ENCODE measurements around the gene SLC46A1.
"Not testable (repeated sequence)": the region's sequence is repeated elsewhere in the genome, so short reads cannot be mapped to it uniquely, and the experiment has no call there.

SLC46A1 gene

GRCh38 chr17:28405632-28406472 is at the start of gene SLC46A1:
Gene SLC46A1, minus strand, starts transcription at chr17:28406212. Its CDS starts 98 bp downstream, at chr17:28406114.
- peak; percentile 59 for DNase-seq (ENCODE audit: low spot score)

- no peak for DNase-seq (ENCODE audit: low spot score)
Observed at GRCh38 chr17:28449859-28450258, 43.8 kb upstream of the SLC46A1 start.

- DNase-seq (ENCODE audit: low spot score) = no peak
Observed at GRCh38 chr17:28447396-28447760, 41.4 kb upstream of the SLC46A1 start.

GRCh38 chr17:28446716-28447395 is 40.8 kb upstream of the SLC46A1 start:
- peak; percentile 15 for DNase-seq (ENCODE audit: low spot score)

- no peak for DNase-seq (ENCODE audit: low spot score)
Observed at GRCh38 chr17:28443901-28444638, 38.1 kb upstream of the SLC46A1 start.

GRCh38 chr17:28434326-28434725 is 28.3 kb upstream of the SLC46A1 start:
- DNase-seq (ENCODE audit: low spot score) = not testable (repeated sequence)

- no peak for DNase-seq (ENCODE audit: low spot score)
Observed at GRCh38 chr17:28433721-28434120, 27.7 kb upstream of the SLC46A1 start.

- not testable (repeated sequence) for DNase-seq (ENCODE audit: low spot score)
Observed at GRCh38 chr17:28427982-28428381, 22.0 kb upstream of the SLC46A1 start.

- no peak for DNase-seq (ENCODE audit: low spot score)
Observed at GRCh38 chr17:28427371-28427770, 21.4 kb upstream of the SLC46A1 start.

- no peak for DNase-seq (ENCODE audit: low spot score)
Observed at GRCh38 chr17:28426081-28426519, 20.1 kb upstream of the SLC46A1 start.

GRCh38 chr17:28425206-28425605 is 19.2 kb upstream of the SLC46A1 start:
- no peak for DNase-seq (ENCODE audit: low spot score)

- DNase-seq (ENCODE audit: low spot score) = no peak
Observed at GRCh38 chr17:28421787-28422305, 15.8 kb upstream of the SLC46A1 start.

GRCh38 chr17:28416703-28417311 is 10.8 kb upstream of the SLC46A1 start:
- DNase-seq (ENCODE audit: low spot score) = peak; percentile 64

GRCh38 chr17:28415886-28416285 is 9.9 kb upstream of the SLC46A1 start:
- no peak for DNase-seq (ENCODE audit: low spot score)

- no peak for DNase-seq (ENCODE audit: low spot score)
Observed at GRCh38 chr17:28413804-28414203, 7.8 kb upstream of the SLC46A1 start.

- DNase-seq (ENCODE audit: low spot score) = no peak
Observed at GRCh38 chr17:28412099-28412498, 6.1 kb upstream of the SLC46A1 start.

- DNase-seq (ENCODE audit: low spot score) = no peak
Observed at GRCh38 chr17:28407974-28408306, 1.9 kb upstream of the SLC46A1 start.

- DNase-seq (ENCODE audit: low spot score) = no peak
Observed at GRCh38 chr17:28407130-28407973, 1.3 kb upstream of the SLC46A1 start.

- no peak for DNase-seq (ENCODE audit: low spot score)
Observed at GRCh38 chr17:28406473-28406814, 432 bp upstream of the SLC46A1 start.

GRCh38 chr17:28404812-28405570 is 1.0 kb downstream of the SLC46A1 start:
- no peak for DNase-seq (ENCODE audit: low spot score)

- DNase-seq (ENCODE audit: low spot score) = no peak
Observed at GRCh38 chr17:28404461-28404811, 1.6 kb downstream of the SLC46A1 start.

All from LoVo (cell line).